IPS-11a (cell line): ENCODE measurements around the gene NFIA.
"Not testable (repeated sequence)": the region's sequence is repeated elsewhere in the genome, so short reads cannot be mapped to it uniquely, and the experiment has no call there.

ENCODE experiments used
- H3K4me3 ChIP-seq: one replicate; pipeline ENCODE4 v1.5.1; 2013; ENCODE audit warnings: low read depth, low read length, control low read depth

NFIA gene

DNA sequence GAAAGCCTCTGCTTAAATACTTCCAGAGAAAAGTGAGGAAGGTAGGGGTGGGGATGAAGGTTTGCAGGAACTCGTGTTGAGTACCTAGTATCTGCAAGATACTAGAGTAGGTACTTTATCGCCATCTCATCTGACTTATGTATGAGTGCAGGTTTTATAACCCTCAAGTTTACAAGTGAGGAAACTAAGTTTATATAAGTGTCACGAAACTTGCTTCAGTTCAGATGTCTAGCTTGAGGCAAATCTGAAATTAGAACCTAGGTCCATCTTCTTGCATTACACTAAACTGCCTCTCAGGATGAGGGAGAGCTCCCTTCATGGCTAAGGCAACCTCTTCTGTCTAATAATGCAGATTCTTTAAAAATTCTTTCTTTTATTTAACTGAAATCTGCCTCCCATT, 43.5 kb downstream of the NFIA start:
- no peak overlapping the region for H3K4me3 ChIP-seq

DNA sequence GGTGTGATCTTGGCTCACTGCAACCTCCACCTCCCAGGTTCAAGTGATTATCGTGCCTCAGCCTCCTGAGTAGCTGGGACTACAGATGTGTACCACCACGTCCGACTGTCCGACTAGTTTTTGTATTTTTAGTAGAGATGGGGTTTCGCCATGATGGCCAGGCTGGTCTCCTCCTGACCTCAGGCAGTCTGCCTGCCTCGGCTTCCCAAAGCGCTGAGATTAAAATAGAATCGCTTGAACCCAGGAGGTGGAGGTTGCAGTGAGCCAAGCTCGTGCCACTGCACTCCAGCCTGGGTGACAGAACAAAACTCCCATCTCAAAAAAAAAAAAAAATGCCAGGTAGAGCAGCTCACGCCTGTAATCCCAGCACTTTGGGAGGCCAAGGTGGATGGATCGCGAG, 44.5 kb downstream of the NFIA start:
- H3K4me3 ChIP-seq = not testable (repeated sequence)

DNA sequence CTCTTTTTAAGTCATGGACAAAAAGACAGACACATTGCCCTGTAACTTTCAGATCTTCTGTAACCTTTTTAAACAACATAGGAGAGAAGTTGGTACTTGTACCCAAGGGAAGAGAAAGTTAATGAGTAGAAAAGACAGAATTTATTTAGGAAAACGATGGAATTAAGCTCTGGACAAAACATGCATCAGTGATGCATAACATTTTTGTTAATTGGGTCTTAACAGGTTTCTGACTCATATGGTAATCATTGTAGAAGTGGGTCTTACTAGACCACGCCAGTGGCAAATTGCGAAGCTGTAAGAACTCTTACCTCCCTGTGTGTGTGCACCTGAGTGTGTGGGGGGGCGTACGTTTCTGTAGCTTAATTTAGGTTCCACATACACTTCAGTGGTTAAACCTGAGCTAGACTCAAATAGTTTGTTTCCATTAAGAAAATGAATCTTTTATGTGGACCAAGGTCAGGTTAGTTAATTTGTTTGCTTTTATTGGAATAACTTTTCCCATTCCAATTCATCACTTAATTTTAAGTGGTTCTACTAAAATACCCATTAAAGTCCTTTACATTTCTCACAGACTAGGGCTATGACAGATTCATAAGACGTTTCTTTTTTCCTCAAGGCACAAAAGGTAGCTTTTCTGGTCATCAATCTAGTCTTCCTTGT, 48.1 kb downstream of the NFIA start:
- no peak overlapping the region for H3K4me3 ChIP-seq

DNA sequence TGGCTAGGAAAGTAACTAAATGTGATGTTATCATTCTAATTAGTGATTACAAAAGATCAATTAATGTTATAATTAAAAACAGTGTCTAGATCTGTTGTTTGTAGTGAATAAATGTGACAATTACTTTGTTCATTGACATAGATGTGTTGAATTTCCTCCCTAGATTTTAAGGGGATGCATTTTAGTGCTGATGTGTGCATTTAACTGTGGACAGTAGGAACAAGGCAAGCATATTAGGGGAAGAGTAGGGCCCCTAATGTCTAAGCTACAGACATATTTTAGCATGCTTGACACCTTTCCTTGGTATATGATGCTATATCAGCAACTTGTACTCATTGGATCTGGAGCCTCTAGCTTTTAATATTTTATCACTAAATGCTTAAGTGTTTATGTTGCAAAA, 48.9 kb downstream of the NFIA start:
- no peak overlapping the region for H3K4me3 ChIP-seq

DNA sequence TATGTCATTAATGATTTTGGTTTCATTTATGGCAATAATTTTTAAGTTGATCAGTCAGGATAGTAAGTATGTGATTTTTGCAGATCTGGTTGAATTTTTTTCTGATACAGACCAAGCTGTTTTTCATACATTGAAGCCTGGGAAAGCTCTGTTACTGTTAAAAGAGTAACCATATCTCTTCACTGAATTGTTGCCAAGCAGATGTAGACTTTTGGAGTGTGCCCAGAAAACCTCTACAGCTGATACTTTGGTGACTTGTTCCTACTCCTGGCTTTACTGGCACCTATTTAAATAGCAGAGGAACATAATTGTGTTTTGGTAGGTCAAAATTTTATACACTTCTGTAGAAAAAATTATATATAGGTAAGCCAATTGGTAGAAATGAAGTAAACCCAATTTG, 49.4 kb downstream of the NFIA start:
- H3K4me3 ChIP-seq = no peak overlapping the region

DNA sequence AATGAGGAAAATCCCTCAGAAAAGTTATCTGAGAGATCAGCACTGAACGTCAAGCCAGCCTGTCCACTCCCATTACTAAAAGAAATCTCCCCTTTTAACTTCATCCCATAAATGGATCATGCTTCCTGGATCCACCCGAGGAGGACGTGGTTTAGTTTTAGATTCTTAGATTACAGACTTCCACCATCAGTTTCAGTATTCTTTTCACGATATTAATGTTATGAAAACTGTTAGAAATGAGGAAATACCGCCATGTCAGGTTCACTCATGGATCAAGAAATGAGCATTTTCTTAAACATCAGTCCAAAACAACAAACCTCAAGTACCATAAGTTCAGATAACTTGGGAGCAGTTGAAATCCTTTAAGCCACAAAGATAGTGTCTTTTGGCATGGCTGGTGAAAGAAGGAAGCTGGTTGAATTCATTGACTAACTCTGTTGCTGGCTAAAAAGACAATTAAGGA, 49.8 kb downstream of the NFIA start:
- no peak overlapping the region for H3K4me3 ChIP-seq

DNA sequence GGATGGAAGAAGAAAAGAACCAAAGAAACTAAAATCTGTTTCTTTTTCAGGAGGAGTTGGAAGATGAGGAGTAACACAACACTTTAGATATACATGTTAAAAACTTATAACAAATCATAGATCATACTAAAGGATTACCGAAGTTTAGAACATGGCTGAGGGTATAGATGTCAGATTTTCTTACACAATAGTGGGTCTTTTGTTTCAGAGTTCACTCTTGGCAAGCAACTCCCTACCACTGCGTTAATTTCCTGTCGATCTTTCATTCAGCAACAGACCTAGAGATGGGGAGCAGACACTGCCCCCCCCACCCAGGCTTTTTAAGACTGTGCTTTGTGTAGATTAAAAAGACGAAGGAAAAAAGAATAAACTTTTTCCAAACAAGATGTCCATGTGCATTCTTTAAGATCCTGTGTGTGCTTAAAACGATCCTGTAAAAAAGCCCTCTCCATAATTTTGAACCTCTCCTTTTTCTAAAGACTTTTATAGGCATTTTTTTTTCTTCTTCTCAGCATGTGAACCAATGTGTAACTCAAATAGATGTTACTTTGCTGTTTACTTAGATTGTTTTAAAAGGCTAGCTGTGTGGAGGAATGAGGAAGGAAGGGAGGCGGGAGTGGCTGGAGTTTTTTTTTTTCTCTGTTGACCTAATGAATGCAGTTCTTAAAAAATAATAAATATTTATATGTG, 50.4 kb downstream of the NFIA start:
- no peak overlapping the region for H3K4me3 ChIP-seq

DNA sequence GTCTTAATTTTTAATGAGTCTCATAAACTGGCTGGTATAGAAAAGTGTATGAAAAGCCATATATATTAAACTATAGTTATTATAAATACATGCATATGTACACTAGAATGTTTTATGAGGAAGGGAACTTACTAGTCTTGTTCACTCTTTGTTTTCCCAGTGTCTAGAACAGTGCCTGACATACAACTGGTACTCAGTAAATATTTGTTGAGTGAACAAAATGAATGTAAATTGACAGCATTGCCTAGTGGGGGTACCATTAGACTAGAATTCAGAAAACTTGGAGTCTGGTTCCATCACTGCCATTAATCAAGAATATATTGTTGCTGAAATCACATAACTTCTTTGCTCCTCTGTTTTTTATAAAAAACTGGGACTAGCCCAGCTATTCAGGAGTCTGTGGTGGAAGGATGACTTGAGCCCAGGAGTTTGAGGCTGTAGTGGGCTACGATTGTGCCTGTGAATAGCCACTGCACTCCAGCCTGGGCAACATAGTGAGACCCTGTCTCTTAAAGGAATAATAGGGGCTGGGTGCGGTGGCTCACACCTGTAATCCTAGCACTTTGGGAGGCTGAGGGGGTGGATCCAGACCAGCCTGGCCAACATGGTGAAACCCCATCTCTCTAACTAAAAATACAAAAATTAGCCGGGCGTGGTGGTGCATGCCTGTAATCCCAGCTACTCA, 51.1 kb downstream of the NFIA start:
- no peak overlapping the region for H3K4me3 ChIP-seq

DNA sequence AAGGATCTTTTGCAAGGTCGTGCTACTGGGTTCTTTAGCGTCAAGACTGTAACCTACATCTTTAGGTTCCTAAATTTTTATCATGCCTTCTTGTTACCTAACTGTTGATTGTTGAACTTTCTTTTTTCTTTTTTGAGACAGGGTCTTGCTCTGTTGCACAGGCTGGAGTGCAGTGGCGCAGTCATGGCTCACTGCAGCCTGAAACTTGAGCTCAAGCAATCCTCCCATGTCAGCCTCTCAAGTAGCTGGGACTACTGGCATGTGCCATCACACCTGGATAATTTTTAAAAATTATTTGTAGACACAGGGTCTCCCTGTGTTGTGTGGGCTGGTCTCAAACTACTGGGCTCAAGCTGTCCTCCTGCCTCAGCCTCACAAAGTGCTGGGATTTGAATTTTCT, 52.9 kb downstream of the NFIA start:
- H3K4me3 ChIP-seq = no peak overlapping the region

DNA sequence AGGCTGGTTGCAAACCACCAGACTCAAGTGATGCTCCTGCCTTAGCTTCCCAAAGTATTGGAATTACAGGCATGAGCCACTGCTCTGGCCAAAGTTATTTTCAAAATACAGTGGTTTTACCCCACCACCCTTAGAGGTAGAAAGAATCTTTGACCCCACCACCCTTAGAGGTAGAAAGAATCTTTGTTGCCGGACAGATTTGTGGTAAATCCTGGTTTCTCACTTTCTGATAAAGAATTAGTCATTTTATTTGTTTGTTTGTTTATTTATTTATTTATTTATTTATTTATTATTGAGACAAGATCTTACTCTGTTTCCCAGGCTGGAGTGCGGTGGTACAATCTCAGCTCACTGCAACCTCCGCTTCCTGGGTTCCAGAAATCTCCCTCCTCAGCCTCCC, 55.9 kb downstream of the NFIA start:
- H3K4me3 ChIP-seq = no peak overlapping the region

DNA sequence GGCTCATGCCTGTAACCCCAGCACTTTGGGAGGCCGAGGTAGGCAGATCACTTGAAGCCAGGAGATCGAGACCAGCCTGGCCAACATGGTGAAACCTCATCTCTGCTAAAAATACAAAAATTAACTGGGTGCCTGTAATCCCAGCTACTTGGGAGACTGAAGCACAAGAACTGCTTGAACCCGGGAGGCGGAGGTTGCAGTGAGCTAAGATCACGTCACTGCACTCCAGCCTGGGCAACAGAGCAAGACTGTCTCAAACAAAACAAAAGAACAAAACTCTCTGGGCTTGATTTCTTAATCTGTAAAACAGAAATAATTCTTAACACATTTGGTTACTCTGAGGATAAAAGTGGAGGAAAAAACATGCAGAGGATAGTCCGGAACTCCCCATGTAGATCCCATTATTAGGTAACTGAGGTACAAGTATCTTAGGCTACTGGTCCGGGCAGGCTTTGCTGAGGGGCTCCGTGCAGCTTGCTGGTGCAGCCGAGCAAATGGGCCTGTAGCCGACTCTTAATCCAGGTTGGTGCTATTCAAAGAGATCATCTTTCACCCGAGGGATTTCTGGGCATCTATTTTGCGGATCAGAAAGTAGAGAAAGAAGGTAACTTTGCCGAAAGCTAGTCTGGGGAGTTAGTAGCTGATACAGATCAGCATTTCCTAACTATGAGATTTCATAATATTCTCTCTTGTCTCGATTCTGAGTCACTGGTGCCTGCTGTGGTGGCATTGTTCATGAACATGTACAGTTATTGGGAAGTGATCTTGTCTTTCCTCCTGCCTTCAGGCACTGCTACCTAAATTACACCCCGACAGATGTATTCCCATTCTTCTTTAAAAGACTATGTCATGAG, 56.8 kb downstream of the NFIA start:
- no peak overlapping the region for H3K4me3 ChIP-seq

DNA sequence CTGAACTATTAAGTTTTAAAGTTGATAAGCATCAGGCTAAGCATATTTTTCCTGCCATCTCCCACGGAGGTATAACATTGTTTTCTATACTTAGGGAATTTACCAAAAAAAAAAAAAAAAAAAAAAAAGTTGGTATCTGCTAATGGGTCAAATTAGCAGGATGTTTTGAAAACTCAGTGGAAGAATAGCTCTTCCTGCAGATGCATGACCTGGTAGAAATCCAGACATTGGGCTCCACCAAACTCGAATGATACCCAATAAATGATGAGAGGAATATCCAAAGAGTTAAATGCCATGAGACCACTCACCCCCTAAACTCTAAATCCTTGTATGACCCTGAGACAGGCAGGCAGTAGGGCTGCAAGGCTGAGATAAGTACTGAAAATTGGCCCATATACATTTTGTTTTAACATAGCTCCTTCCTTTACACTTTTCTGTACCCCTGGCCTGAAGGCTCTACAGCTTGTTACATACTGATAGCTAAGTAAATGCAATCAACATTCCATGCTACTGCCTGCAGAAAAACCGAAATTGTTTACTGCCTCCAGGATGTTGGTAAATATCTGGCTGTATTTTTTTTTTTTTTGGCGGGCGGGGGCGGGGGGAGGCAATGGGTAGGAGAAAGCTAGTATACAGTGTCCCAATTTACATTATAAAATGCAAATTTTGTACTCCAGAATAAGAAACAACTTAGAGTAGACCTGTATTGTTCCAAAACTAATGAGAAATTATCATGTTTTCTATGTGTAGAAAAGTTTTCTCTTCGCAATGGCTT, 57.6 kb downstream of the NFIA start:
- H3K4me3 ChIP-seq = no peak overlapping the region

DNA sequence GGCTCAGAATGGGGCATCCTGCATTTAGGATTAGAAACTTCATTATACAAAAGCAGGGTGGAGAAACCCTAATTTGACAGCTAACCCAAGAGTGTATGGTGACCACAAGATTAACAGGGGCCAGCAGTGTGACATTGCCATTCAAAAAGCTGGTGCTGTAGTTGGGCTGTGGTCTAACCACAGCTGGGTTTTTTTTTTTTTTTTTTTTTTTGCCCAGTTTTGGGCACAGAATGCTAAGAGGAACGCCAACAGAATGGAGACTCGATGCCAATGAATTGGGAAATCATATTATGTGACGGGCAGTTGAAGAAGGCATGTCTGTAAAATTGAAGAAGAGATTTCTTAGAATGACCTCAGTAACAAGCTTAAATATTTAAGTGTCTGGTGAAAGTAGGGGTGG, 58.4 kb downstream of the NFIA start:
- H3K4me3 ChIP-seq = no peak overlapping the region

DNA sequence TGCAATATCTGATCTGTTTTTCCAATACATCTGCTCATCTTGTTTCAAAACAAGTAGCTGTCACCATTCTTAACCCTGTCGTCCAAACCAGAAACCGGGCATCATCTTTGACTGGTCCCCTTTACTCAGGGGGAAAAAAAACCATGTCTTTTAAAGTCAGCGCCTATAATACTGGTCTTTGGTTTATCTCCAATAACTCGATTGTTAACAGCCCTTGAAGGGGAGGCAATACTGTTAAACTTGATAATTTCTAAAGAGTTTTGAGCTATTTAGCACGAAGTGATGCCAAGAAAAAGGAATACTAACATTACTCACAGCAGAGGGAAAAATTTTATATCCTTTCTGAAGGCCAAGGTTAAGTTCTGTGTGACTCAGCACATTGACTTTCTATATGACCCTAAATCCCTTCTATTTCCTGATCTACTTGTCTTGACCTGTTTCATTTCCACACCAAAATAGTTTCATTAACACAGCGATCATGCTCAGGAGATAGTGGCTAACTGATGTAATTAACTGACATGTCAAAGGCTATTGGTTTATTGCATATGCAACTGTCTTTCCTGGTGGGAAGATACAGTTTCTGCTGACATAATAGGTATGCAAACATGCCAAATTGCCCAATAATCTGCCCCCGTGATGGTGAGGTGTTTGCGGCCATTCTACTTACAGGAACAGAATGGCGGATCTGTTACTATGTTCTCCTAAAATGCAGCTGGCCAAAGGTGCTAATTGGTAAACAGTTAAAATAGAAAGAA, 59.1 kb downstream of the NFIA start:
- H3K4me3 ChIP-seq = no peak overlapping the region

DNA sequence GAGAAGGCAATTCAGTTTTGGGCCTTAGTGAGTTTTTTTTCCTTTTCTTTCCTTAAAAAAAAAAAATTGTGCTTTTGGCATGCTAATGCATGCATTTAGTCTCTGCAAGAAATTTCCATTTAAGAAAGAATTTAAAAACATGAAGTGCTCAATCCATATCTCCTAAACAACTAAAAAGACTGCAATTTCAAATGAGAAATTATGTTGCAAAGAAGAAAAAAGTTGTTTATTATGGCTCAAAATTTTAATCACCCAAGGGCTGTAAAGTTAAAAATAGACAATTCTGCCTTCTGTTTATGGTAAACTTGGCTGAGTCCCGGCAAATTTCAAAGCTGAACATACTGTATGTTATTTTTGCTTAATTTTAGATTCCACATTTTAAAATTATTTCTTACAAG, 59.7 kb downstream of the NFIA start:
- H3K4me3 ChIP-seq = no peak overlapping the region

DNA sequence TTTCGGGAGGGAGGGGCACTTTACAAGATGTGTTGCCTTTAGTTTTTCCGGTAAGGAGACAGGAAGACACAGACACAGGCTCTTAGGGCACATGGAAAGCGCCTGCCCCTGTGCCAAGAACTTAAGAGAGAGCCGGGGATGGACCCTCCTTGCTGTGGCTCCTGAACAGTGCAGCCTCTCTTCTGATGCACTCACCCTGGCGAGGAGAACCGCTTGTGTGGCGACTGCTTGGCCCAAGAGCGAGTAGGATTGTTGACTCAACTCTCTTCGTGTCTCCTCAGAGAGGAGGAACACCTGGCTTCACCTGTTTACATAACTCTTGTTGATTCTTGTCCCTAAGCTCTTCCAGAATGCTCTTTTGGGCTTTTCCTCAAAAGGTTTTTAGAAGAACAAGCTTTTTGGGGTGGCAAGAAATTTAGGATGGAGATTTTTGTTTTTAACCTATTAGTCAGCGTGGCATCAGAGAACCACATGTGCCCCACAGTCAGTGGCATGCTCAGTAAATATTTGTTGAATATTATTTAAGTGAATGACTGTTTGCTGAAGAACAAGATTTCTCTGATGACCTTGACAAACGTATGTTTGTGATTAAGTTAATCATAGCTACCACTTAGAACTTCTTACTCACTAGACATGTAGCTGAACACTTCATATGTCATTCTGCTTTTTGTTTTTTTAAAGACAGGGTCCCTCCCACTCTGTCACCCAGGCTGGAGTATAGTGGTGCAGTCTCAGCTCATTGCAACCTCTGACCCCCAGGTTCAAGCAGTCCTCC, 60.6 kb downstream of the NFIA start:
- no peak overlapping the region for H3K4me3 ChIP-seq

DNA sequence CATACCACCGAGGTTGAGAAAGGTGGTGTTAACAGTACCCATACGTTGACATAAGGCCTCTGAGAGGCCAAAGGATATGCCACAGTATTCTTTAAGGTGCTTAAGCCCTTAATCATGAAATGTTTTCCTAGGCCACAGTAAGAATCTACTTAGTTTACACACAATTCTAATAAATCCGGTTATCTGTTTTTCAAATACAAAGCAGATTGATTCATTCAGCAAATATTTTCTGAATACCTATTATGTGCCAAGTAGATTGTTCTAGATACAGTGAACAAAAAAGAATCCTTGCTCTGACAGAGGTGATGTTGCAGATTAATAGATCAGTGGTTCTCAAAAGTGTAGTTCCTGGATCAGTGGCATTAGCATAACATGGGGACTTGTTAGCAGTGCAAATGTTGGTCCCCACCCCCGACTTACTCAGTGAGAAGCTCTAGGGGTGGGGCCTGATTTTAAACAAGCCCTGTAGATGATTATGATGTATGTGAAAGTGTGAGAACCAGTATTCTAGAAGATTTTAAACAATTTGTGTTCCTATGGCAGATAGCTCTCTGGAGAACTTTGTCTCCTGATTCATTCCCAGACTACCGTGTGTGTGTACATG, 61.6 kb downstream of the NFIA start:
- no peak overlapping the region for H3K4me3 ChIP-seq

DNA sequence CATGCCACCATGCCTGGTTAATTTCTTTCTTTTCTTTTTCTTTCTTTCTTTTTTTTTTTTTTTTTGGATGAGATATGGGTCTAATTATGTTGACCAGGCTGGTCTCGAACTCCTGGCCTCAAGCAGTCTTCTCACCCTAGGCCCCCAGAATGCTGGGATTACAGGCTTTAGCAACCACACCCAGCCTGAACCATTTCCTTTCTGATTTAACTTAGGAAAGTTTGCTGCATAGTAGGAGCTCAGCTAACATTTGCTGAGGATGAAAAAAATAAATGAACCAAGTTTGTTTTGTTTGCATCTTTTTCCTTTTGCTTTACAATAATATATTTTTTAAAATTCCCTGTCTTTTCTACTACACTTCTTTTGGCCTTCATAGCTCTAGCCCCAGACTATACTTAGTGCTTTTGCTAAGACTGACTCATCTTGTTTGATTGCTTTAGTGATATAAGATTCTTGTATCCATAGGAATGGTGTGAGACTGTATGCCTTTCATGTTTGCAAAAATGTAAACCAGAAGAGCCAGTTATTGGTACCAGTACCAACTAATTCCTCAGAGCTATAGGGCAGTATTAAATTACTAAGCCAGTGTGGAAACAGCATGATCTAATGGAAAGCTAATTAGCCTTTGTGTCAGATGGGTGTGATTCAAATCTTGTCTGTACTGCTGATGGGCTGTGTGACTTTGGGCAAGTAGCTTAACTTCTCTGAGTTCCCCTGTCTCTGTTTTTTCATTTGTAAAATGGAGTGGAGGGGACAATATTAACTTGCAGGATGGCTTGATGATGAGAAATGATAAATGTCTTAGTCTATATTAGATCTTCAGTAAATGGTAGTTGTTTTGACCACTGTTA, 66.9 kb downstream of the NFIA start:
- no peak overlapping the region for H3K4me3 ChIP-seq
